IMR-90 (cell line): ENCODE results near the gene PTX4. TPM values are rescaled to one million over a fixed set of nuclear protein-coding genes. Genes with fewer than 3 reads are reported as not detected.
A peak's percentile ranks its signal among the peaks of the same experiment; 100 is the strongest.

Experiments used
- ATAC-seq: fragments of 200-7000 bp; cut with Tn5 transposase; 2 replicates; pipeline ENCODE4 v1.9.1; 2020; ENCODE audit warnings: low read depth, mild to moderate bottlenecking, moderate library complexity
- BruUV-seq: library from RNA; stranded (reverse); fragments of 400-500 nt; replicated peaks from 2 replicates; lab custom pipeline; 2021; lab: Mats Ljungman, UMichigan
- CTCF ChIA-PET: fragments of 300-600 bp; formaldehyde crosslinking; extraction: SDS; loops from one replicate; lab custom pipeline; 2021; ENCODE audit warnings: antibody characterized with exemption; lab: Yijun Ruan, JAX
- POLR2A ChIA-PET: fragments of 300-600 bp; sonication (Branson Sonifier 250); formaldehyde crosslinking; loops from one replicate; lab custom pipeline; 2022; ENCODE audit warnings: antibody characterized with exemption; ENCODE audit not compliant: unreplicated experiment; lab: Charles Lee
- DNase-seq: peaks from one replicate; pipeline ENCODE4 v3.0.0; 2013
- H2AFZ ChIP-seq: replicated peaks from 2 replicates; pipeline ENCODE3; 2013; ENCODE audit warnings: low read length, mild to moderate bottlenecking; ENCODE audit not compliant: poor library complexity
- H2AK5ac ChIP-seq: 2 replicates; pipeline ENCODE4 v1.6.1; 2013; ENCODE audit warnings: low read depth, low read length, inconsistent platforms
- H2AK9ac ChIP-seq: replicated peaks from 2 replicates; pipeline ENCODE3; 2013; ENCODE audit warnings: mild to moderate bottlenecking, low read depth, low read length, moderate library complexity; ENCODE audit not compliant: poor library complexity
- H2BK120ac ChIP-seq: 2 replicates; pipeline ENCODE4 v1.6.1; 2013; ENCODE audit warnings: low read depth, low read length, inconsistent platforms
- H2BK15ac ChIP-seq: 3 replicates; pipeline ENCODE4 v1.6.1; 2013; ENCODE audit warnings: low read depth, low read length, inconsistent platforms
- H2BK20ac ChIP-seq: 2 replicates; pipeline ENCODE4 v1.6.1; 2013; ENCODE audit warnings: low read depth, mild to moderate bottlenecking, inconsistent platforms, low read length, moderate library complexity
- H2BK5ac ChIP-seq: 2 replicates; pipeline ENCODE4 v1.6.1; 2013; ENCODE audit warnings: mild to moderate bottlenecking, low read depth, low read length, inconsistent platforms; ENCODE audit not compliant: poor library complexity, severe bottlenecking
- H3K14ac ChIP-seq: replicated peaks from 2 replicates; pipeline ENCODE4 v1.6.1; 2013; ENCODE audit warnings: low read depth, low read length, inconsistent platforms
- H3K18ac ChIP-seq: 2 replicates; pipeline ENCODE4 v1.6.1; 2013; ENCODE audit warnings: low read depth, low read length, control low read depth
- H3K23ac ChIP-seq: 2 replicates; pipeline ENCODE4 v1.6.1; 2013; ENCODE audit warnings: low read depth, low read length, inconsistent platforms
- H3K27ac ChIP-seq: 2 replicates; pipeline ENCODE4 v1.5.1; 2013; ENCODE audit warnings: mild to moderate bottlenecking, control low read depth, low read length; ENCODE audit not compliant: insufficient read depth
- H3K27me3 ChIP-seq: 2 replicates; pipeline ENCODE4 v1.6.1; 2013; ENCODE audit warnings: low read length; ENCODE audit not compliant: control insufficient read depth, insufficient read depth
- H3K36me3 ChIP-seq: 2 replicates; pipeline ENCODE4 v1.6.1; 2013; ENCODE audit warnings: low read length, mixed read lengths; ENCODE audit not compliant: control insufficient read depth, insufficient read depth
- H3K4ac ChIP-seq: 2 replicates; pipeline ENCODE4 v1.6.1; 2013; ENCODE audit warnings: low read depth, low read length, inconsistent platforms
- H3K4me1 ChIP-seq: 2 replicates; pipeline ENCODE4 v1.6.1; 2013; ENCODE audit warnings: low read length, mixed read lengths; ENCODE audit not compliant: control insufficient read depth, insufficient read depth
- H3K4me2 ChIP-seq: 2 replicates; pipeline ENCODE4 v1.6.1; 2013; ENCODE audit warnings: low read depth, mild to moderate bottlenecking, control low read depth, low read length, moderate library complexity
- H3K4me3 ChIP-seq: 2 replicates; pipeline ENCODE4 v1.5.1; 2013; ENCODE audit warnings: low read depth, mild to moderate bottlenecking, control low read depth, low read length, moderate library complexity; ENCODE audit not compliant: insufficient read depth
- H3K56ac ChIP-seq: 2 replicates; pipeline ENCODE4 v1.6.1; 2013; ENCODE audit warnings: low read length, inconsistent platforms; ENCODE audit not compliant: insufficient read depth; ENCODE audit errors: extremely low read depth
- H3K79me1 ChIP-seq, 2 experiments: 2 replicates each; pipeline ENCODE4 v1.6.1; 2013; ENCODE audit warnings: low read length in 2 of 2, inconsistent platforms in 1 of 2, low read depth in 1 of 2
- H3K9ac ChIP-seq: 2 replicates; pipeline ENCODE4 v1.6.1; 2013; ENCODE audit warnings: low read depth, low read length, control low read depth
- H3K9me1 ChIP-seq: 2 replicates; pipeline ENCODE4 v1.6.1; 2013; ENCODE audit warnings: low read length, inconsistent platforms; ENCODE audit not compliant: insufficient read depth
- H3K9me3 ChIP-seq: 2 replicates; pipeline ENCODE4 v1.6.1; 2013; ENCODE audit warnings: low read length; ENCODE audit not compliant: control insufficient read depth, insufficient read depth
- H4K20me1 ChIP-seq: 2 replicates; pipeline ENCODE4 v1.6.1; 2013; ENCODE audit warnings: low read length, inconsistent platforms; ENCODE audit not compliant: insufficient read depth
- H4K5ac ChIP-seq: 2 replicates; pipeline ENCODE4 v1.6.1; 2013; ENCODE audit warnings: mild to moderate bottlenecking, low read depth, low read length, control low read depth
- H4K8ac ChIP-seq, 2 experiments: 2 replicates each; pipeline ENCODE4 v1.6.1; 2013; ENCODE audit warnings: low read depth in 2 of 2, low read length in 2 of 2, control low read depth in 1 of 2, inconsistent platforms in 1 of 2
- H4K91ac ChIP-seq: 2 replicates; pipeline ENCODE4 v1.6.1; 2013; ENCODE audit warnings: low read depth, low read length, inconsistent platforms; ENCODE audit not compliant: insufficient read depth
- CHD1 ChIP-seq: IDR thresholded peaks from 2 replicates; pipeline ENCODE4 v1.6.1; 2012; ENCODE audit warnings: low read depth, low read length, improper control_type of control experiment
- FOS ChIP-seq: fragments of 150-350 bp; IDR thresholded peaks from 2 replicates; pipeline ENCODE4 v1.6.1; 2016; ENCODE audit warnings: low read depth, low read length
- MAZ ChIP-seq: IDR thresholded peaks from 2 replicates; pipeline ENCODE4 v1.6.1; 2012; ENCODE audit warnings: low read depth, mild to moderate bottlenecking, low read length, improper control_type of control experiment, moderate library complexity, borderline replicate concordance
- NFE2L2 ChIP-seq: fragments of 150-350 bp; IDR thresholded peaks from 2 replicates; pipeline ENCODE4 v1.6.1; 2016; ENCODE audit warnings: low read depth, mild to moderate bottlenecking, low read length
- RAD21 ChIP-seq: IDR thresholded peaks from 2 replicates; pipeline ENCODE4 v1.6.1; 2012; ENCODE audit warnings: low read length, improper control_type of control experiment
- RFX5 ChIP-seq: IDR thresholded peaks from 2 replicates; pipeline ENCODE4 v1.8.0; 2012; ENCODE audit warnings: low read depth, mild to moderate bottlenecking, low read length, moderate library complexity
- USF2 ChIP-seq: fragments of 150-350 bp; IDR thresholded peaks from 2 replicates; pipeline ENCODE4 v1.6.1; 2017; ENCODE audit warnings: mild to moderate bottlenecking, antibody characterized with exemption, low read length, low read depth
- WGBS, 2 experiments: methylation state at CpG; one replicate each; pipeline versions ENCODE4 v1.1.5 to v1.1.7; 2013; ENCODE audit warnings: missing lambda C conversion rate in 2 of 2; ENCODE audit not compliant: insufficient read length in 1 of 2; ENCODE audit errors: extremely low coverage in 2 of 2; 5-methylcytosine and 5-hydroxymethylcytosine counted together
- dilution Hi-C: fragments of 300-500 bp; cut with HindIII; formaldehyde crosslinking; loops from one replicate; pipeline ENCODE4 v1.14.3; 2018; ENCODE audit warnings: low sequenced_read_pairs; ENCODE audit not compliant: unreplicated experiment
- in situ Hi-C: fragments of 300-500 bp; cut with MboI; formaldehyde crosslinking; loops from 3 replicates; pipeline ENCODE4 v1.14.3; 2019; ENCODE audit warnings: low sequenced_read_pairs, inconsistent platforms, mixed read lengths
- intact Hi-C: fragments of 100-400 bp; cut with micrococcal nuclease; formaldehyde crosslinking; loops from 2 replicates; pipeline ENCODE4 v1.10.0; 2022
- polyA plus RNA-seq, 3 experiments: library from polyadenylated mRNA; depleted of rRNA; stranded (reverse); fragments of >200 nt; gene quantifications; 2 replicates each; pipeline ENCODE4 v1.2.3, GENCODE V29; 2012; ENCODE audit warnings: low replicate concordance in 1 of 3
- total RNA-seq: library from RNA; depleted of rRNA; stranded (reverse); fragments of >200 nt; gene quantifications from 2 replicates; pipeline ENCODE4 v1.2.3, GENCODE V29; 2012

Gene PTX4
- total and polyA plus RNA-seq, 2 of the 4 experiments (the other 2 are of a cell fraction), result 0.07 TPM; not detected in 1

DNA sequence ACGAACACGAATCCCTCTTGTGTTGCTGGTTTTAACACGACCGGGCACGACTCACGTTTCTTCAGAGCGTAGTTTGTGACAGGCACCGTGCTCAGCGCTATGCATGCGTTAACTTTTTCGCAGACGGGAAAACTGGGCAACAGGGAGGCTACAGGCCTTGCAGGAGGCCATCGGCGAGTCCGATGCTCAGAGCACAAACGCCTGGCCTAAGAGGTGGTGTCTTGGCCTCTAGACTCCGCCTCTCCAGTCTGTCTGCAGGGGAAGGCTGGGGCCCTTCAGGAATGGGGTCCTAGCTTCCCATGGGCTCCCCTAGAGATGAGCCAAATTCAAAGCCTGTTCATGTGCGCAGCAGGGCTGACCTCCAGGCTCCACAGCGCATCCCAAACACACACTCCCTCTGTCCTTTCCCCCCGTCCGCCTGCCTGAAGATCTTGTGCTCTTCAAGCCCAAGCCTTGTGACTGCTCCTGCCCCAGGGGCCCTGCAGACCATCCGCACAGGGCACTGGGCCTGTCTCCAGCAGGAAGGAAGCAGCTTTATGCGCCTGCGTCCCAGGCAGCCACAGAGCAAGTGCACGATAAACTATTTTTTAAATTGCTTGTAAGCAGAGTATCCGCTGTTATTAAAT, 17.1 kb downstream of the PTX4 start (continued):
- no peak for TF ChIP-seq CHD1

DNA sequence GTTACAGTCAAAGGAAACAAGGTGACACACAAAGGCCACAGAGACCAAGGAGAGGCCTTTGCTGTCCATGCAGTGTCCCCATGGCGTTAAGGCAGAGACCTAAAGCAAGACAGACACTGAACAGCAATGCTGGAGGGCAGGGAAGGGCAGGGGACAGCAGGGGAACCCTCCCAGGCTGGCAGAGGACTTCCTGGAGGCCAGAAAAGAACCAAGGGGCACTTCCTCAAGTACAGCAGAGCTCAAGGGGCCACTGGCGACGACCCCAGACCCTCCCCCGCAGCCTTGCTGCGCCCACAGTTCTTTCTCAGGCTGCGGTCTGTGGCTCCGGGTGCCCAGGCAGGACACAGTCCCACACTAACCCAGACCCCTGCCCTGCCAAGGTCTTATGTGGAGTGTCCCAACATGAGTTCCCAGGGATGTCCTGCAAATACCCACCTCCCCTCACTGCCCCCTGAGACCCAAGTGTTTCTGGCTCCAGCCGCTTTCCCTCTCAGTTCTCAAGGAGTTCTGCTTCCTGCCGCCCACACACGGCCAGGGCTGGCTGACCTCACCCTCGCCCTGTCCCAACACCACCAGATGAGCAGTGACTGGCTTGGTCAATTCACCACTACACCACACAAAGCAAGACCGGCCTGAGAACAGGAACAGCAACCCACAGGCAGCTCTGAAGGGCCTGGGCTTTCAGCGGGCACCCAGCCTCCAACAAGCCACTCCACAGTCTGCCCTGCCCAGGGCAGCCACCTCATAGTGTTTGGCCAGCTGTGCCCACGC, 18.1 kb downstream of the PTX4 start:
- peak overlapping the region; percentile 70 for H2AK9ac ChIP-seq
- H2BK20ac ChIP-seq, result no peak overlapping the region
- no peak overlapping the region for H3K9ac ChIP-seq
- H2BK120ac ChIP-seq, result no peak overlapping the region
- H3K4me1 ChIP-seq, result 0 out of 2 replicates have a peak, but pooled peaks cover 7% of the 10 kb centered on the region
- H3K27ac ChIP-seq, result no peak overlapping the region
- H3K79me1 ChIP-seq, result peaks cover 37 to 77% of the 10 kb centered on the region in 2 experiments
- peak overlapping the region in 1 of 2 experiments; percentile 48; a peak in 2 of 4 replicates for H4K8ac ChIP-seq
- H3K27me3 ChIP-seq, result no peaks in the 10 kb centered on the region
- peaks cover 43% of the 10 kb centered on the region for H4K20me1 ChIP-seq
- H3K18ac ChIP-seq, result no peak overlapping the region
- WGBS, 2 experiments, result 87% methylated on average over 10 of the region's 14 CpGs; no CpG with 5 or more reads in 1 of the 2 experiments
- no peak overlapping the region for H3K56ac ChIP-seq
- DNase-seq, result peak; percentile 43
- POLR2A ChIA-PET, result no interaction called here
- no peak for ATAC-seq
- H4K91ac ChIP-seq, result no peak overlapping the region
- H3K14ac ChIP-seq, result peak overlapping the region; percentile 51; the same call in 1 of the 2 replicates
- no peak overlapping the region for H2BK15ac ChIP-seq
- intact Hi-C loops, result loop anchor here (10.0 kb wide), 1 partner anchor 46 kb away; the partner anchor contains the start of gene UQCC4
- H3K9me1 ChIP-seq, result peaks cover 14% of the 10 kb centered on the region
- in situ Hi-C loops, result no loop called here
- no peak overlapping the region for H3K4me3 ChIP-seq
- no peak overlapping the region; the same call in 1 of the 2 replicates for H2AK5ac ChIP-seq
- H3K4me2 ChIP-seq, result no peak overlapping the region
- H3K36me3 ChIP-seq, result peaks cover 3% of the 10 kb centered on the region; the same call in 1 of the 2 replicates
- CTCF ChIA-PET, result no interaction called here
- peak overlapping the region; percentile 63 for H2AFZ ChIP-seq
- dilution Hi-C loops, result no loop called here
- no TSS peak for BruUV-seq
- no peak overlapping the region for H3K23ac ChIP-seq
- no peak overlapping the region for H2BK5ac ChIP-seq
- peak overlapping the region; percentile 5; the same call in 1 of the 2 replicates for H3K4ac ChIP-seq
- no peak overlapping the region for H4K5ac ChIP-seq
- no peaks in the 10 kb centered on the region for H3K9me3 ChIP-seq
- TF ChIP-seq RAD21 (no peak), MAZ (no peak), RFX5 (no peak), NFE2L2 (no peak), FOS (no peak), USF2 (no peak)
